Esophagus (tissue), 2 donors: ENCODE results near the gene MBP. TPM values are rescaled to one million over a fixed set of nuclear protein-coding genes. Genes with fewer than 3 reads are reported as not detected.
A peak's percentile ranks its signal among the peaks of the same experiment; 100 is the strongest.

Source experiments
- H3K27ac ChIP-seq, 2 donors: one replicate each; pipeline ENCODE4 v1.5.1; 2013; ENCODE audit warnings: low read depth in 2 of 2, mild to moderate bottlenecking in 2 of 2, inconsistent platforms in 1 of 2, low read length in 1 of 2, moderate library complexity in 1 of 2
- H3K27me3 ChIP-seq, 2 donors: one replicate each; pipeline ENCODE4 v1.6.1; 2013; ENCODE audit warnings: low read length in 2 of 2, control low read depth in 1 of 2, mild to moderate bottlenecking in 1 of 2; ENCODE audit not compliant: insufficient read depth in 2 of 2, control insufficient read depth in 1 of 2
- H3K36me3 ChIP-seq, 2 donors: one replicate each; pipeline ENCODE4 v1.6.1; 2013; ENCODE audit warnings: low read length in 1 of 2; ENCODE audit not compliant: control insufficient read depth in 2 of 2, insufficient read depth in 2 of 2
- H3K4me1 ChIP-seq, 2 donors: one replicate each; pipeline ENCODE4 v1.6.1; 2013; ENCODE audit warnings: low read length in 1 of 2; ENCODE audit not compliant: control insufficient read depth in 2 of 2, insufficient read depth in 2 of 2
- H3K4me3 ChIP-seq, 2 donors: one replicate each; pipeline ENCODE4 v1.5.1; 2013; ENCODE audit warnings: low read length in 2 of 2, mild to moderate bottlenecking in 2 of 2, low read depth in 1 of 2, moderate library complexity in 1 of 2
- H3K9me3 ChIP-seq, 2 donors: one replicate each; pipeline ENCODE4 v1.6.1; 2013; ENCODE audit warnings: mild to moderate bottlenecking in 2 of 2, low read depth in 1 of 2, low read length in 1 of 2, moderate library complexity in 1 of 2; ENCODE audit not compliant: control insufficient read depth in 2 of 2, insufficient read depth in 1 of 2
- WGBS, 2 donors: extraction: QIAGEN DNeasy Blood & Tissue Kit; methylation state at CpG; one replicate each; pipeline ENCODE4 v1.1.7; 2013; 5-methylcytosine and 5-hydroxymethylcytosine counted together
- polyA plus RNA-seq, 2 donors: library from polyadenylated mRNA; stranded (reverse); fragments of 200-250 nt; gene quantifications; one replicate each; pipeline ENCODE4 v1.2.3, GENCODE V29; 2013
- donor health status: healthy with polysubstance abuse.
- donor health status: Bipolar disorder and iron deficiency.

Gene MBP
- polyA plus RNA-seq: 10 to 100 TPM in 1 of 2 donors, 1 to 10 TPM in 1; 9.7 to 10.8 TPM

GRCh38 chr18:77132369-77133050 lies at the start of gene MBP:
TSS of gene MBP (minus strand) at chr18:77132783. CDS start at chr18:77105261, 27,522 bp downstream.
- Histone ChIP-seq H3K4me1 (peaks cover 0 to 6% of the 10 kb centered on the region in 2 donors), H3K9me3 (no peaks in the 10 kb centered on the region), H3K4me3 (peak within 1 kb of the TSS; percentile 72 to 98), H3K27me3 (no peaks in the 10 kb centered on the region), H3K36me3 (no peaks in the 10 kb centered on the region), H3K27ac (peak within 1 kb of the TSS; percentile 84 to 92)
- WGBS, 2 donors: 1 to 2% methylated on average over 69 to 88 of the region's 88 CpGs

DNA sequence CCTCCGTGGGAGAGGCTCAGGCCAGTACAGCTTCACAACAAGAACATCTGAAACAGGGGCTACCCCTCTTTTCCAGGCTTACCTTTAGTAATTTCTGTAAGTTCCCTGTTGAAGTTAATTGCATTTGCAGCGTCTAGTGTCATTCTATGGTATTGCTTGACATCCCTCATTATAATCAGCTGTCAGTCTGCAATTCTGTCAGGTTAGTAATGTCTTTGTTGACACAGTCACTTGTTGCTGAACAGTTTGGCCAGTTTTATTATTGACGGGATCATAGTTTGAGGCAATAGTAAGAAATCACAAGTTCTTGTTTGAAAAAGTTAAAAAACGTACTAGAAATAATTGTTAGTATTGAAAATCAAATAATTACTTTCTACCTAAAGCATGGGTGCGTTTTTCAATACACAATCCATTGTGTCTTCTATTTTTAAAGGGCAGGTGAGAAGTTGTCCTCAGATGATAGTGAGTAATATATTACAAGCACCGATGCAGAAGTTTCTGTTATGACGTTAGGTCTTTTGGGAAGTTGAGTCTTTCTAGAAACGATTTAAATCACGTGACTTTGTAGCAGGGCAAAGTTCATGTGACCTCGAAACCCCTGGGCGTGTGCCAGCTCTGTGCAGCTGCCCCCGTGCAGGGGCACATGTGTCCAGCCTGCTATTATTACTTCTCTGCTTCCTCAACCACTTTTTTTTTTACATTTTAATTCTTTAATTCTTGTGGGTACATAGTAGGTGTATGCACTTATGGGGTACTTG lies 49.5 kb upstream of the MBP start:
- Histone ChIP-seq H3K4me3 (no peak overlapping the region), H3K36me3 (no peaks in the 10 kb centered on the region), H3K9me3 (peaks cover 0 to 5% of the 10 kb centered on the region in 2 donors), H3K27me3 (no peaks in the 10 kb centered on the region), H3K27ac (no peak overlapping the region), H3K4me1 (no peaks in the 10 kb centered on the region)
- 65 to 66% methylated on average over 12 of the region's 12 CpGs for WGBS, 2 donors

DNA sequence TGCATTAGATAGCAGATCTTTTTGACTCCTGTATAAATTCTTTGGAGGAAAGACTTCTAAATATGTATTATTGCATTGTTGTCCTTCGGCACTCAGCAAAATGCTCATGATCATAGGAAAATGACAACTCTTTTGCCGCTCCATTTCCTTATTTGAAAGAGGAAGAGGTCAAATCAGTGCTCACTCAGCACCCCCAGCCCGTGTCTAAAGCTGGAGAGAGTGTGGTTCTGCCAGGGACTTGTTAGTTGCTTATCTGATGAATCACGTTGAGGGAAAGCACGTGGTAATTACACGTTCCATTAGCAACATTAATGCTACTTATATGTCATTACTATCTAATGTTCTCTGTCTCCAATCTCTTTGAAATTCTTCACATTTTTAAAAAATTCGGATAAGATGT lies 46.0 kb upstream of the MBP start:
- Histone ChIP-seq H3K9me3 (no peaks in the 10 kb centered on the region), H3K4me3 (no peak overlapping the region), H3K27me3 (no peaks in the 10 kb centered on the region), H3K4me1 (no peaks in the 10 kb centered on the region), H3K27ac (no peak overlapping the region), H3K36me3 (no peaks in the 10 kb centered on the region)
- 59 to 64% methylated on average over 7 of the region's 7 CpGs for WGBS, 2 donors

GRCh38 chr18:77177009-77177408 lies 44.4 kb upstream of the MBP start:
- H3K4me1 ChIP-seq: no peaks in the 10 kb centered on the region
- WGBS, 2 donors: 60 to 61% methylated on average over 1 of the region's 1 CpG
- no peak overlapping the region for H3K27ac ChIP-seq
- no peaks in the 10 kb centered on the region for H3K9me3 ChIP-seq
- H3K36me3 ChIP-seq: no peaks in the 10 kb centered on the region
- H3K27me3 ChIP-seq: no peaks in the 10 kb centered on the region
- no peak overlapping the region for H3K4me3 ChIP-seq

DNA sequence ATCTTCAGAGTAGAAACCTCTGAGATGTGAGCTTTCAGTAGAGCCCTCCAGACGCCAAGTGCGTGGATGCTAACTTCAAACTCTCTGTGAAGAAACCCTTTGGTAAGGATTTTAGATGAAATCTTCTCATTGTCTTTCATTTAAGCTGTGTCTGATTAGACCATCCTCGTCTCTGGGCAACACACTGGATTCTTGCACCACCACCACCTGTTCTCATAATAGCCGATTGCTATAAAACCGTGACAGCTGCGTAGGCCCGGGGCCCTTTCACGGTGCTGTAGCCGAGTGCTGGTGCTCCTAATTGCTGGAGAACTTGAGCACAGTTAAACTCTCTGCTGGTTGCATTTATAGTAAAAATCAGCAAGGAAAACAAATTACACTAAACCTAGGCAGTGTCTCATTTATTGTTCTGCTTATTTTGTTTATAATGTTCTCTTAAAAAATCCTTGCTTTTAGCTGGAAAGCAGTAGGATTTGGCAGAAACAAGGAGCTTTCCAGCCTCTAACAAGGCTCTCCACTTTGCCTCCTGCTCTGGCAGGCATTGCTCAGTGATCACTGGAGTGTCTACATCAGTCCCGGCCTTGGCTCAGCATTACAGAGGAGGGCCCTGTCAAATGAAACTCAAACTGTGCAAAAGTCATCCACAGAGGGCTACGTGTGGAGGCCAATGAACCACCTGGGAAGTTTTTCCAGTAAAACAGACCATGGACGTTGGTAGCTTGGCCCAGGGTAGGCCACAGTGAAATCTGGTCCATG lies 40.9 kb upstream of the MBP start:
- Histone ChIP-seq H3K27me3 (no peaks in the 10 kb centered on the region), H3K27ac (no peak overlapping the region)

DNA sequence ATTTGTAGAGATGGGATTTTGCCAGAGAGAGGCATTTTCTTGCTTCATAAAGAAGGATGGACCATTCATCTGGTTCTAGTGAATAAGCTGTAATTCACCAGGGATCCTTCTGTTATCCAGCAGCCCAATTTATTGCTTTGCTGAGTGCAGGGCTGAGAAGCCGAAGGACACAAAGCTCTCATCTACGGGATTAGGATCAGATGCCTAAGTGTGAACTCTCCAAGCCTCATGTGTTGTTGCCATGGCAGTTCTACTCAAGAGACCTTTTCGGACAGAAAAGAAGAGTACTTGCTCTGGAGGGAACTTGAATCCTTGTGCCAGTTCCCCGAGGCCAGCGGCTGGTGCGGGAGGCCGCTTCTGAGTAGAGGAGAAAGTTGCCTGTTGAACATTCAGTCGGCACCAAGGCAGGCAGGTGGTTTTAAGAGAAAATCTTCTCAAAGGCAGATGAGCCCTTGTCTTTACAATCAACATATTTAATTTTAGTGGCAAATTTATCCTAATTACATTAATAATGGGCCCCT lies 38.4 kb upstream of the MBP start:
- 69 to 71% methylated on average over 8 of the region's 8 CpGs for WGBS, 2 donors
- Histone ChIP-seq H3K36me3 (no peaks in the 10 kb centered on the region), H3K4me3 (no peak overlapping the region), H3K27me3 (no peaks in the 10 kb centered on the region), H3K4me1 (no peaks in the 10 kb centered on the region), H3K9me3 (no peaks in the 10 kb centered on the region), H3K27ac (no peak overlapping the region)

More for the DNA sequence above, 40.9 kb upstream of the MBP start:
- H3K36me3 ChIP-seq: no peaks in the 10 kb centered on the region
- no peaks in the 10 kb centered on the region for H3K4me1 ChIP-seq
- WGBS, 2 donors: 69 to 71% methylated on average over 12 of the region's 12 CpGs
- H3K9me3 ChIP-seq: no peaks in the 10 kb centered on the region
- no peak overlapping the region for H3K4me3 ChIP-seq

DNA sequence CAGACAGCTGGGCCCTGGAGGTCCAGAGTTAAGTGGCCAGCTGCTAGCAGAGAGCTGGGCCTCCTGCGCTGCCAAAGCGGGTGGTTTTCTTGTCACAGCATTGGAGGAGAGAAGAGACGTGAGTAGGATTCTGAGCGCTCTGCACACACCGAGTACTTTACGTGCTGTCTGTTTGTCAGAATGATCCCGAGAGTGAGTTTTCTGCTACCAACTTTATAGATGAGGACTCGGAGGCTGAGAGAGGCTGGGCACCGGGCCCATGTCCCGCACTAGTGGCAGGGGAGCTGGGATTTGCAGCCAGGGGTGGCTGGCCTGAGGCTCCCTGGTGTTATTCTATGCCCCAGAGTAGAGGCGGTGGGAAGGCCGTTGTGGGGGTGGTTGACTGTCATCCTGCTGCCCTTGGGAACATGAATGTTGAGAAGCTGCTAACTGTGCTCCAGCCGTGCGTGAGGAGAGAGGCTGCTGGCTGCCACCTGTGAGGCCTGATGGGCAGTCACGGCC lies 36.3 kb upstream of the MBP start:
- Histone ChIP-seq H3K36me3 (no peaks in the 10 kb centered on the region), H3K4me1 (no peaks in the 10 kb centered on the region), H3K27me3 (no peaks in the 10 kb centered on the region), H3K9me3 (no peaks in the 10 kb centered on the region), H3K4me3 (no peak overlapping the region), H3K27ac (no peak overlapping the region)
- WGBS, 2 donors: 89 to 90% methylated on average over 15 of the region's 15 CpGs

DNA sequence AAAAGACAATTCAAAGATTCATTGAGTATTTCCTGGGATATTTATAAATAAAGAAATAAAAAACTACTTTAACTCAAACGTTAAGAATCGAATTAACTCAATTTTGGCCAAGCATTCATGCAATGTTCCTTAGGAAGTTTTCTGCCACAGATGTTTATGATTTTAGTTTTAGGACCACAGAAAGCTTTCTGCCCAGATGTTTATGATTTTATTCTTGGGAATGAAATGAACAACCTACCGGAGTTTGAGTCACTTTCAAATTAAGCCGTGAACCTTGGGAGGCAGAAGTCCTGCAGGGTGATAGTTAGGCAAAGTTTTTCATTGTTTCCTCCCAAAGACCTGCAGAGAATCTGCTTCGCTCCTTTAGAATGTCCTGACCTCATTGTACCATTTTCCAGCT lies 34.7 kb upstream of the MBP start:
- WGBS, 2 donors: 78 to 79% methylated on average over 5 of the region's 5 CpGs
- Histone ChIP-seq H3K4me3 (no peak overlapping the region), H3K27me3 (no peaks in the 10 kb centered on the region), H3K9me3 (no peaks in the 10 kb centered on the region), H3K36me3 (no peaks in the 10 kb centered on the region), H3K4me1 (no peaks in the 10 kb centered on the region), H3K27ac (no peak overlapping the region)

DNA sequence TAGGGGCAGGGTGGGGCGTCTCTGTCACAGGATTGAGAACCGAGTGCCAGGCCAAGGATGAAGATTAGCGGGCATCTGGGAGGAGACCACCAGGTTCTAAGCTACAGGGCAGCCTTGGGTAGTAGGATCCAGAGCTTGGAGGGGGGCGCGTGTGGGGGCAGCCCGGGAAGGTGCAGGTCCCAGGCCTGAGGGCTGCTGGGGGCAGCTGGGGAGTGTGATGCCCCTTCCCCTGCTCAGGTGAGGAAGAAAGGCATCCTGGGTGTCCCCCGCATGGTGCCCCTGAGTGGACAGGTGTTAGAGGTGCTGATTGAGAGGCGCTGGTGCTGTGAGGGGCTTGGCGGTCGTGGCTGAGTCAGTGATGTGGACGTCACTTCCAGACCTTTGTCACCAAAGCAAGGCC lies 33.9 kb upstream of the MBP start:
- H3K36me3 ChIP-seq: no peaks in the 10 kb centered on the region
- H3K4me1 ChIP-seq: no peaks in the 10 kb centered on the region
- H3K9me3 ChIP-seq: no peaks in the 10 kb centered on the region
- no peaks in the 10 kb centered on the region for H3K27me3 ChIP-seq
- WGBS, 2 donors: 89 to 94% methylated on average over 11 of the region's 11 CpGs
- no peak overlapping the region for H3K4me3 ChIP-seq
- H3K27ac ChIP-seq: no peak overlapping the region
